ENCODE data around the gene MPPED2.

- TF ChIP-seq EZH2 (IDR thresholded peaks at IDR 0.05; ENCODE audit: borderline replicate concordance, low read depth, low read length, severe bottlenecking) (no peak), CTCF (IDR thresholded peaks at IDR 0.05; ENCODE audit: extremely low read depth in 1 of 2, insufficient read depth in 1 of 2, low read depth in 1 of 2, low read length in 2 of 2) (no peak), MAX (IDR thresholded peaks at IDR 0.05; ENCODE audit: insufficient read depth, insufficient read length) (no peak)
These were observed 6.6 kb downstream of the MPPED2 start for GRCh38 chr11:30579415-30580175.
